OCI-LY3 (cell line): Measurements from ENCODE around the gene PHF10.

Experiments
- CTCF ChIP-seq: fragments of 200-600, 300-600 bp; sonication (generic); IDR thresholded peaks from 2 replicates; pipeline ENCODE4 v1.5.1; 2014; ENCODE audit warnings: antibody characterized with exemption, low read length, low read depth
- EZH2phosphoT487 ChIP-seq: fragments of 200-600 bp; shearing (Covaris generic); IDR thresholded peaks from 2 replicates; pipeline ENCODE4 v1.6.1; 2018; ENCODE audit warnings: antibody characterized with exemption, mixed run types, low read depth

DNA sequence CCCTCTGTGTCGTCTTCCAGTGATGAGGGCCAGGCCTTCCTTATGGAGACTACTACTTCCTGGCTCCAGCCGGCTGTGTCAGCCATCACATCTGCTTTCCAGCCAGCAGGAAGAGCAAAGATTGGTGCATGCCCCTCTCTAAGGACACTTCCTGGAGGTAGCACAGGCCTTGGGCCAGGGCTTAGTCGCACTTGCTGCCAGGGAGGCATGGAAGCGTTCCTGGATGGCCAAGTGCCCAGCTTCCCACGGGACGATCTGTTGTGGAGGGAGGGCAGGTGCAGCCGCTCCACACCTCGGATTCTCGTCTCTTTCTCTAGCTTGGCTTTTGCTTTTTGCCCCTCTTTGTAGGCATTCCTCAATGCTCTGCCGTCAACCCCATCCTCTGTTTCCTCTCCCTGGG is 39.0 kb upstream of the PHF10 start:
- TF ChIP-seq CTCF (no peak), EZH2phosphoT487 (no peak)
